Measurements from ENCODE around the gene TCF20. TPM values are rescaled to one million over a fixed set of nuclear protein-coding genes. Genes with fewer than 3 reads are reported as not detected.
A peak's percentile ranks its signal among the peaks of the same experiment; 100 is the strongest.

TCF20 gene
- total RNA-seq, 1 donor from 2014 or later = 52.4 TPM

- Histone ChIP-seq H3K4me3 (ENCODE audit: low read depth, low read length) (no peak overlapping the region), H3K27me3 (ENCODE audit: control insufficient read depth, insufficient read depth, low read length) (peaks cover 26% of the 10 kb centered on the region), H3K36me3 (ENCODE audit: control insufficient read depth, insufficient read depth, low read length) (no peaks in the 10 kb centered on the region)
- no peak for DNase-seq (ENCODE audit: low read depth)
- TF ChIP-seq CTCF (IDR thresholded peaks at IDR 0.05; ENCODE audit: insufficient read depth, low read length, poor library complexity, severe bottlenecking) = no peak
Observed at GRCh38 chr22:42279425-42280020, 9.1 kb upstream of the TCF20 start.

DNA sequence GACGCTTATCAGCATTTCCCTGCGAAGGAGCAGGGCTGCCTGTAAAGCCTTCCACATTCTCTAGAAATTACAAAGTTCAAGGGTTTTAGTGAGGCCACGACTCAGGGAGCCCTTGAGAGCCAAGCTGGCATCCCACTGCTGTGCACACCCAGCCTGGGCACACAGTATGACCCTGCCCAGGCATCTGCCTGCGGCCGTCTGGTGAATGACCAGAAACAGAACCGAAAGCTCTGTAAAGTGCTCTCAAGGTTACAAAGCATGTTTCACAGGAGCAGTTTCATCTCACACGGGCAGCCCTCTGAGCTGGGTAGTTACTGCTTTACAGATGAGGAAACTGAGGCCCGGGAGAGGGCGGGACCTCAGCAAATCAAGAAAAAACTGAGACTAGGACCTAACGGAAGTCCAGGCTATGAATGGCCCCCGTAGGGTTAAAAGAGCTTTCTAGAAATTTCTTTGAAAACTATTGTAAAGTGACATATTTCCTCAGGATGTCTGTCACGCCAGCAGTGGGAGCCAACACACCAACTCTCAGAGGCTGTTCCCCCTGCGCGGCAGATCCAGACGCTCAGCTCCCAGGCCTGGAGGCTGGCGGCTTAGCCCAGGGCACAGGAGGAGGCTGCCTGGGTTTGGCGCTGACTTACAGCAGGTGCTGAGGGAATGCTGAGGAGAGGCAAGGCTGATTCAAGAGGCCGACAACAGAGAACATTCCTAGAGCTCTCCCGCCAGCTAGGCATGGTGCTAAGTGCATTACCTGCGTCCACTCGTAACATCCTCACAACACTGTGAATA is 7.7 kb upstream of the TCF20 start:
- no peak for DNase-seq (ENCODE audit: low read depth)
- Histone ChIP-seq H3K4me3 (ENCODE audit: low read depth, low read length) (no peak overlapping the region), H3K27me3 (ENCODE audit: control insufficient read depth, insufficient read depth, low read length) (peaks cover 14% of the 10 kb centered on the region), H3K36me3 (ENCODE audit: control insufficient read depth, insufficient read depth, low read length) (no peaks in the 10 kb centered on the region)
- peak; percentile 10 for TF ChIP-seq CTCF (IDR thresholded peaks at IDR 0.05; ENCODE audit: insufficient read depth, low read length, poor library complexity, severe bottlenecking)

- no peak for TF ChIP-seq CTCF (IDR thresholded peaks at IDR 0.05; ENCODE audit: insufficient read depth, low read length, poor library complexity, severe bottlenecking)
- no peak for DNase-seq (ENCODE audit: low read depth)
- Histone ChIP-seq H3K4me3 (ENCODE audit: low read depth, low read length) (no peak overlapping the region), H3K36me3 (ENCODE audit: control insufficient read depth, insufficient read depth, low read length) (no peaks in the 10 kb centered on the region), H3K27me3 (ENCODE audit: control insufficient read depth, insufficient read depth, low read length) (peaks cover 6% of the 10 kb centered on the region)
Observed at GRCh38 chr22:42277232-42277753, 6.8 kb upstream of the TCF20 start.

DNA sequence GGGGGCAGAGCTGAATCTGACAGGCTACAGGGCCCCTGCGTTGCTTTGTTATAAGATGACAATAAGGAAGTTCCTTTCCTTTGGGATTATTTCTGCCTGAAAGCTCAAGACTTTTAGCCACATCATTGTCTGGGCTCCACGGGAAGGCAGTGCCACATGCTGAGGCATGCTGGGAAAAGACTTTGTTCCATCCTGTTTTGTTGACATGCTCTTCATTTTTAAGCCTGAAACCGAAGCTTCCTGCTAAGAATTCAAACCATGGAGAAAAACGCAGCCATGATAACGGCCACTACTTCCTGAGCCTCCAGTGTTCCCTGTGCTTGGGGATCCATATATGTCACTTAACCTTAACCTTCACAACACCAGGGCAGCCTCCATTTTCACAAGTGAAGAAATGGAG is 5.5 kb upstream of the TCF20 start:
- no peak for DNase-seq (ENCODE audit: low read depth)
- H3K36me3 ChIP-seq (ENCODE audit: control insufficient read depth, insufficient read depth, low read length) = no peaks in the 10 kb centered on the region
- H3K4me3 ChIP-seq (ENCODE audit: low read depth, low read length) = no peak overlapping the region
- H3K27me3 ChIP-seq (ENCODE audit: control insufficient read depth, insufficient read depth, low read length) = no peaks in the 10 kb centered on the region
- no peak for TF ChIP-seq CTCF (IDR thresholded peaks at IDR 0.05; ENCODE audit: insufficient read depth, low read length, poor library complexity, severe bottlenecking)

DNA sequence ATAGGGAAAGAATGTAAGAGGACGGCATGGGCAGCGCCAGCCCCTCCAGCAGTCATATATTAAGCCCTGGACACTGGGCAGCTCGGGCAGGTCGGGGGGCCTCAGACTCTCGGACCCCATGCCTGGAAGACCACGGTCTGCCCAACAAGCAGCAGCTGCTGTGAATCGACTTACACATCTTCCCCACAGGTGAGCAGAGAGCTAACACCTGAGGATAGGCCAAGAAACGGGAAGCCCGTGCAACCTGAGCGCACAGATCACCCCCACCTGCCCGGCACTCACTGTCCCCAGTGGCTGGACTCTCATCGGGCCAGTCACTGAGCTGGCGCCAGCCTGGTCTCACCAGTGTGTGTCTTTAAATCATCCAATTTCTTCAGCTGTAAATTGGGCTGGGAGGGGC is 4.7 kb upstream of the TCF20 start:
- no peaks in the 10 kb centered on the region for H3K27me3 ChIP-seq (ENCODE audit: control insufficient read depth, insufficient read depth, low read length)
- no peak for TF ChIP-seq CTCF (IDR thresholded peaks at IDR 0.05; ENCODE audit: insufficient read depth, low read length, poor library complexity, severe bottlenecking)
- DNase-seq (ENCODE audit: low read depth) = no peak
- no peaks in the 10 kb centered on the region for H3K36me3 ChIP-seq (ENCODE audit: control insufficient read depth, insufficient read depth, low read length)
- no peak overlapping the region for H3K4me3 ChIP-seq (ENCODE audit: low read depth, low read length)

All from kidney epithelial cell (primary cell).